ENCODE measurements around the gene ARSA. TPM values are rescaled to one million over a fixed set of nuclear protein-coding genes. Genes with fewer than 3 reads are reported as not detected.

ARSA gene
- total RNA-seq, result 20.8 and 41.5 TPM in 2 replicates

DNA sequence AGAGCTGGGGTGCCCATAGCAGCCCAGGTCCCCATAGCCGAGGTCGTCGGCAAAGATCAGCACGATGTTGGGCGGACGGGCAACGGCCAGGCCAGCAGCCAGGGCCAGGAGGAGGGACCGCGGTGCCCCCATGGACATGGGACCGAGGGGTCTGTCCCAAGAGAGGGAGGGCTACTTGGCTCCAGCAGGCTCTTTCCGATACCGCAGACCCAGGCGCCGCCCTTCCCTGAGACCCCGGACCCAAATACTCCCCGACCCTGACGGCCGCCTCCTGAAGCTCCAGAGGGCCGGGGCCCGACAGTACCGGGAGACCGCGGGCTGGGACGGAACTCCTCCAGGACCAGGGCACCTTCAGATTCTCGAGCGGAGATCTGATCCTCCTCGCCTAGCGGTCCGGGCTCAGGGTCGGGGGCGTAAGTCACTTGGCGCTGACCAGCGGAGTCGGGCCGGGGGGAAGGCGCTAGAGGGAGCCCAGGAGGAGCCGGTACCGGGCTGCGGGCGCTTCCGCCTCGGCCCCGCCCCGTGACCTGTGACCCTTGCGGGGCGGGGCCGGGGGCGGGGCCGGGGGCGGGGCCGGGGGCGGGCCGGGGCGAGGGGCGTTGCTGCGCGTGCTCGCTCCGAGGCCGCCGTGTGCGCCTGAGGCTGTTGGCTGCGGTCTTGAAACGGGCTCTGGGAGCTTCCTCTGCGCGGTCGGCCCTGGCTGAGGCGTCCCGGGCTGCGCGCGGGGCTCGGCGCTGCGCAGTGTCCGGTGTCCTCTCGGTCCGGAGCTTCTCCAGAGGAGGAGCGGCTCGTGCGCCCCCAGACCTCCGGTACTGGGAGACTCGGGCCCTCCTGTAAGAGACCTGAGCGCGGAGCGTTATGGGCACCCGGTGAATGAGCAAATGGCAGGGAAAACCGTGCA is at the start of gene ARSA:
TSS of gene ARSA (minus strand) at position 511 of the 901 bp plus-strand sequence. CDS start at position 138, 373 bp downstream.

DNA sequence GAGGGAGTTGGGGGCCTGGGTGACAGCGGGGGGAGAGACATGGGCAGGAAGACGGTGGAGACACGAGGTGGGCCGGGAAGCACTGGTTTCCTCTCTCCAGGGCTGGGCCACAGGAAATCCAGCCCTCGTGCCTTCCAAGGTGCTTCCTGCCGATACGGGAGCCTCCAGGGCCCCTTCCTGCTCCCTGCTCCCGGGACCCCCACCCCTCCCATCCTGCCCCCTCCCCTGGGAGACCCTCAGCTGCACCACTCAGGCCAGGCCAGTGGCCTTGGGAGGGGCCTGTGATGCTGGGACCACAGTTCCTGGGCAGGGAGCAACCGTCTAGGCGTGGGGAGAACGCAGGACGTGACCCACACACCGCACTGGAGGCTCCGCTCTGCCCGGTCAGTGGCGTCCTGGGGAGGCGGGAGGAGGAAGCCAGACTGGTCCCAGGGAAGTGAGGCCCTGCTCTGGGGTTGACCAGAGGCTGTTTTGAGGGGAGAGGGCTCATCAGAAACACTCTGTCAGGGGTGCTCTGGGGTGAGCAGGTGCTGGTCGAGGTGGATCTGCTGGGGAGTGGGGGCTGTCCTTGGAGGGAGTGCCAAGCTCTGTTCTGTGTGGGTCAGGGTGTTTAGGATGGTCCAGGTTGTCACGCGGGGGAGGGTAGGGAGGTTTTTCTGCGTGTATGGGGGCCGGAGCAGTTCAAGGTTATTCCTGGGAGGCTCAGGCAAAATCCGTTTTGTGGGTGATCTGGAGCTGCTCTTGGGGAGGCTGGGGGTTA is 44.7 kb upstream of the ARSA start, which contains the start of gene SHANK3:
TSS of gene SHANK3 (plus strand) at position 353 of the 760 bp plus-strand sequence.

DNA sequence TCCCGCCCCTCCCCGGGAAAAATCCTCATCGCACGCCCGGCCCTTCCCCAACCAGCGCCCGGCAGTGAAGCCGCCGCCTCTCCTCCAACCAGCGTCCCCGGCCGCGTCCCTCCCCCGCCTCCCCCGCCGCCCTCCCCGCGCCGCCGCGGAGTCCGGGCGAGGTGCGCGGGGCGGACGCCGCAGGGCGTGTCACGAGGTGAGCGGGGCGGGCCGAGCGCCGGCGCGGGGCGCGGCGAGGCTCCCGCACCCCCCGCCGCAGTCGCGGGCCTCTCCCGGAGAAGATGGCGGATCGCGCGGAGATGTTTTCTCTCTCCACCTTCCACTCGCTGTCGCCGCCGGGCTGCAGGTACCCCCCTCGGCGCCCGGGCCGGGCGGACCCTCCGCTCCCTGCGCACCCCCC is 27.4 kb downstream of the ARSA start, which contains the start of gene MAPK8IP2:
TSS of gene MAPK8IP2 (plus strand) at position 256 of the 400 bp plus-strand sequence. CDS start at position 282, 26 bp downstream.

DNA sequence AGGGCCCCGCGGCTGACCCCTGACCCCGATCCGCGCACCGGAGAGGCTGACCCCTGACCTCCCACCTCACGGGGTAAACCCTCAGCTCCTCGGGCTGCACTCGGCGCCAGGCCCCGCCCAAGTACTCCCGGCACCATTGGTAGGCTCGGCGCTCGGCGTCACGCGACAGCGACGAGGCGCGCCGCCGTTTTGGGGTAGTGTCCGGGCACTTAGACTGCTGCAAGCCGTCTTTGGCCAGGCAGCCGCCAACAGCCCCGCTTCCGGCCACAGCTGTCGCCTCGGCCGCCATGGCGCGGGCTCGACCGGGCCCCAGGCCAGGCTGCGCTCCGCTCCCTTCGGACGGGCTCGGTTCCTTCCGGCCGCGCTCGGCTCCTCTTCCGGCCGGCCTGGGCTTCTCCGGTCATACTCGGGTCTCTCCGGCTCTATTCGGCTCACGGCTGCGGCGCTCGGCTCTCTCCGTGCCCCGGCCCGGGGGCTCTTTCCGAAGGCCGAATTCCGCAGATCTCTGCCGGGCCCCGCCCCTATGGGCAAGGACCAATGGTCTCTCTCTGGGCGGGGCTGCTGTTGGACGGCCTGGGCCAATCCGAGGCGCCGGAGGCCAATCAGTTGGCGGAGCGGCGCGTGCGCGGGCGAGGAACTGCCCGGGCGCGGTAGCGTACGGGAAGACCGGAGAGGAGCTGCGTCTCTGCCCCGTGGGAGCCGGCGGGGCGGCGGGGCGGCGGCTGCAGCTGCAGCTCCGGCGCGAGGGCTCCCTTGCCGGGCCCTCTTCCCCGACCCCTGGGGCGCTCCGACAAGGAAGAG is 45.3 kb downstream of the ARSA start, which contains the start of gene CHKB:
TSS of gene CHKB (minus strand) at position 357 of the 801 bp plus-strand sequence. CDS start at position 289, 68 bp downstream.

DNA sequence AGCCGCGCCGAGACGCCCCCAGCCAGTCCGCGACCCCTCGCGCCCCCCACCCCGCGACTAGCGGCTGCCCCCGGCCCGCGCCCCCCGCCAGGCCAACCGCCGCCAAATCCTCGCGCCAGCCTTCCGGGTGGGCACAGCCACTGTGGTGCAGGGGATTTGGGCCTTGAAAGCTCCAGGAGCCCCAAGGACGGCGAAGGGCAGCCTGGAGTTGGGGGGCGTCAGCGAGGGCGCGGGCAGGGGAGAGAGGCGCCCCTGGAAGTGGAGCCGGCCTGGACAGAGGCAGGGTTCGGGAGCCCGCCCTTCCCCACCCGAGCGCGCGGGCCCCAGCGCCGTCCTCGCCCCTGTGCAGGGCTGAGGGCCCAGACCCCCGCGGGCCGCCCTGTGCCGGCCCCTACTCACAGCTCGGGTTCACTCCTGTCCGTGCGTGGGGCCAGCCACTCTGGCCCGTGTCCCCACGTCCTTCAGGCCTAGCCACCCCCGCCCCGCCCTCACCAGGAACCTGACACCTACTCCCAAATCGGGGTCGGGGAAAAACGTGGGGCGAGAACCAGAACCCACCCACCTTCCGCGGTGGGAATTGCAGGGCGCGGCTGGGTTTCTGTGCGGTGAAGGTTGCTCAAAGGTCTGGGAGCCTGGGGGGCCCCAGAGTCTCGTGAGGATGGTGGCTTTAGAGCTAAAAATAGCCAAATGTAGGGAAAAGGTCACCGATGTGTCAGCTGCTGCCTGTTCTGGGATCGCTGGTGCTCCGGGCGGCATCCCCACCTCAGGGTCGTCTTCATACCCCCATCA is 49.8 kb downstream of the ARSA start, which contains the start of gene CPT1B:
TSS of gene CPT1B (minus strand) at position 441 of the 789 bp plus-strand sequence. CDS start 512 bp downstream, outside the sequence.

Small RNA genes within 50 kb of the gene (small RNA-seq; reads per million reads assigned to genes)
- gene RF00019, result not detected

Other genes with a start within 250 kb of the ARSA start
- gene SBF1, start 153.1 kb downstream of the ARSA start, total RNA-seq, result 50.7 and 68.9 TPM in 2 replicates
- 0.48 and 0.65 TPM in 2 replicates for gene ADM2, start 146.6 kb downstream of the ARSA start, total RNA-seq
- gene MIOX, start 141.3 kb downstream of the ARSA start, total RNA-seq, result not detected in 2 replicates
- gene LMF2, start 120.5 kb downstream of the ARSA start, total RNA-seq, result 43.1 and 52.6 TPM in 2 replicates
- 27.8 and 31.7 TPM in 2 replicates for gene NCAPH2, start 119.9 kb downstream of the ARSA start, total RNA-seq
- gene SCO2, start 102.6 kb downstream of the ARSA start, total RNA-seq, result 2.9 and 3.2 TPM in 2 replicates
- gene TYMP, start 98.1 kb downstream of the ARSA start, total RNA-seq, result 5.5 and 9.5 TPM in 2 replicates
- under 0.01 TPM in 1 of 2 replicates, not detected in the other for gene KLHDC7B, start 82.3 kb downstream of the ARSA start, total RNA-seq
- not detected in 2 replicates for gene SYCE3, start 65.2 kb downstream of the ARSA start, total RNA-seq
- 2.0 and 2.5 TPM in 2 replicates for gene CPT1B, start 49.7 kb downstream of the ARSA start, total RNA-seq
- gene CHKB, start 45.3 kb downstream of the ARSA start, total RNA-seq, result 32.6 and 36.6 TPM in 2 replicates
- gene MAPK8IP2, start 27.4 kb downstream of the ARSA start, total RNA-seq, result 0.10 and 0.33 TPM in 2 replicates
- 29.8 and 43.8 TPM in 2 replicates for gene SHANK3, start 44.7 kb upstream of the ARSA start, total RNA-seq
- gene ACR, start 110.1 kb upstream of the ARSA start, total RNA-seq, result 0.38 and 1.3 TPM in 2 replicates
- 13.5 and 16.0 TPM in 2 replicates for gene RABL2B, start 155.5 kb upstream of the ARSA start, total RNA-seq